Thyroid gland (tissue), 4 donors: Measurements from ENCODE around the gene RPS6KC1.

Experiments
- POLR2A ChIP-seq, 2 donors: fragments of 450-650 bp; IDR thresholded peaks; one replicate each; pipeline ENCODE4 v1.6.1; 2017; ENCODE audit warnings: antibody characterized with exemption in 2 of 2, mild to moderate bottlenecking in 2 of 2, moderate library complexity in 1 of 2
- TF ChIP-seq, protein P1 (sequence below), 6 experiments: fragments of 200-600 bp in 3 of 6; fragments of 450-650 bp in 3 of 6; sonication (generic) in 3 of 6; IDR thresholded peaks; one replicate each; pipeline ENCODE4 v1.5.1; 2016 to 2019; ENCODE audit warnings: antibody characterized with exemption in 6 of 6, mild to moderate bottlenecking in 2 of 6, inconsistent platforms in 1 of 6, moderate library complexity in 1 of 6

DNA sequence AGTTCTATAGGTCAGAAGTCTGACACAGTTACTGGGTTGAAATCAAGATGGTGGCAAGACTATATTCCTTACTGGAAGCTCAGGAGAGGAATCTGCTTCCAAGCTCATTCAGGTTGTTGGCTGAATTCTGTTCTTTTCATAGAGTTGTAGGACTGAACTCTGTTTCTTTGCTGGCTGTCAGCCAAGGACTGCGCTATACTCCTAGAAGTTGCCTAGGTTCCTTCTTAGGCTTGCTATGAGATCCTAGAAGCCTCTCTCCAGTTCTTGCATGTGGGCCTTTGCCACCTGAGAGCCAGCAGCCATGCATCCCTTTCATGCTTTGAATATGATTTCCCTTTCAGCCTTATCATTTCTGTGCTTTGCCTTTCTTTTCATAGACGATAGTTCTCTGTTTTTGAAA is 176.4 kb downstream of the RPS6KC1 start:
- TF ChIP-seq, protein P1, sequence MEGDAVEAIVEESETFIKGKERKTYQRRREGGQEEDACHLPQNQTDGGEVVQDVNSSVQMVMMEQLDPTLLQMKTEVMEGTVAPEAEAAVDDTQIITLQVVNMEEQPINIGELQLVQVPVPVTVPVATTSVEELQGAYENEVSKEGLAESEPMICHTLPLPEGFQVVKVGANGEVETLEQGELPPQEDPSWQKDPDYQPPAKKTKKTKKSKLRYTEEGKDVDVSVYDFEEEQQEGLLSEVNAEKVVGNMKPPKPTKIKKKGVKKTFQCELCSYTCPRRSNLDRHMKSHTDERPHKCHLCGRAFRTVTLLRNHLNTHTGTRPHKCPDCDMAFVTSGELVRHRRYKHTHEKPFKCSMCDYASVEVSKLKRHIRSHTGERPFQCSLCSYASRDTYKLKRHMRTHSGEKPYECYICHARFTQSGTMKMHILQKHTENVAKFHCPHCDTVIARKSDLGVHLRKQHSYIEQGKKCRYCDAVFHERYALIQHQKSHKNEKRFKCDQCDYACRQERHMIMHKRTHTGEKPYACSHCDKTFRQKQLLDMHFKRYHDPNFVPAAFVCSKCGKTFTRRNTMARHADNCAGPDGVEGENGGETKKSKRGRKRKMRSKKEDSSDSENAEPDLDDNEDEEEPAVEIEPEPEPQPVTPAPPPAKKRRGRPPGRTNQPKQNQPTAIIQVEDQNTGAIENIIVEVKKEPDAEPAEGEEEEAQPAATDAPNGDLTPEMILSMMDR (IDR thresholded peaks at IDR 0.05) = no peak
- no peak for TF ChIP-seq POLR2A (IDR thresholded peaks at IDR 0.05)
